ENCODE data around the gene ZXDC.

DNA sequence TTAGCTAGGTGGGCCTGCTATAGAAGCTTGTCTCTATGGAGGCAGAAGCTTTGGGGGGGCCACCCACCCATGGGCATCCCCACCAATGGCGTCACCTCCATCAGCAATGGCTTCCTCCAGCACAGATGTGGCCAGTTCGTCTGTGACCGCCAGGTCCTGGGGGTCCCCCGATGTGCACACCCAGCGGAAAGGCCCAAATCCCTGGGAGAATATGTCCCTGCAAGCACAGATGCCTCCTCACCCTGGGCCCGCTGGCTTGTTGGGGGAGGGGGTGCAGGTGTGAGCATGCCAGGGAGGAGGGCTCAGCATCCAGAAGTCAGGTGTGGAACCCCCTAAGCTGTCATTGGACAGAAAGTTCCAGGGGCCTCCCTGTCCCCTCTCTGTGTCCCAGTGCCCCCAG, 22.3 kb upstream of the ZXDC start:
- TF ChIP-seq, protein P1, sequence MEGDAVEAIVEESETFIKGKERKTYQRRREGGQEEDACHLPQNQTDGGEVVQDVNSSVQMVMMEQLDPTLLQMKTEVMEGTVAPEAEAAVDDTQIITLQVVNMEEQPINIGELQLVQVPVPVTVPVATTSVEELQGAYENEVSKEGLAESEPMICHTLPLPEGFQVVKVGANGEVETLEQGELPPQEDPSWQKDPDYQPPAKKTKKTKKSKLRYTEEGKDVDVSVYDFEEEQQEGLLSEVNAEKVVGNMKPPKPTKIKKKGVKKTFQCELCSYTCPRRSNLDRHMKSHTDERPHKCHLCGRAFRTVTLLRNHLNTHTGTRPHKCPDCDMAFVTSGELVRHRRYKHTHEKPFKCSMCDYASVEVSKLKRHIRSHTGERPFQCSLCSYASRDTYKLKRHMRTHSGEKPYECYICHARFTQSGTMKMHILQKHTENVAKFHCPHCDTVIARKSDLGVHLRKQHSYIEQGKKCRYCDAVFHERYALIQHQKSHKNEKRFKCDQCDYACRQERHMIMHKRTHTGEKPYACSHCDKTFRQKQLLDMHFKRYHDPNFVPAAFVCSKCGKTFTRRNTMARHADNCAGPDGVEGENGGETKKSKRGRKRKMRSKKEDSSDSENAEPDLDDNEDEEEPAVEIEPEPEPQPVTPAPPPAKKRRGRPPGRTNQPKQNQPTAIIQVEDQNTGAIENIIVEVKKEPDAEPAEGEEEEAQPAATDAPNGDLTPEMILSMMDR (IDR thresholded peaks at IDR 0.05; ENCODE audit: extremely low read depth in 1 of 2, insufficient read depth in 1 of 2, low read depth in 1 of 2, low read length in 2 of 2) = no peak
- TF ChIP-seq POLR2AphosphoS5 (IDR thresholded peaks at IDR 0.05; ENCODE audit: insufficient read depth, low read depth, low read length) (no peak), POLR2A (IDR thresholded peaks at IDR 0.05; ENCODE audit: low read depth, low read length) (no peak), MYC (IDR thresholded peaks at IDR 0.05; ENCODE audit: low read depth, low read length) (no peak), EZH2 (IDR thresholded peaks at IDR 0.05; ENCODE audit: borderline replicate concordance, low read depth, low read length, severe bottlenecking) (no peak), FOS (IDR thresholded peaks at IDR 0.05; ENCODE audit: borderline replicate concordance, insufficient read depth, low read length) (no peak)
- TF ChIP-seq, protein P2, sequence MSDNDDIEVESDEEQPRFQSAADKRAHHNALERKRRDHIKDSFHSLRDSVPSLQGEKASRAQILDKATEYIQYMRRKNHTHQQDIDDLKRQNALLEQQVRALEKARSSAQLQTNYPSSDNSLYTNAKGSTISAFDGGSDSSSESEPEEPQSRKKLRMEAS (IDR thresholded peaks at IDR 0.05; ENCODE audit: insufficient read depth, insufficient read length) = no peak

All from endothelial cell of umbilical vein (primary cell).